Retinal pigment epithelial cell (primary cell): ENCODE data around the gene TFEB.

Source experiments
- DNase-seq: peaks from one replicate; pipeline ENCODE4 v3.0.0-alpha.2; 2010; ENCODE audit warnings: low read depth
- H3K4me3 ChIP-seq: 2 replicates; pipeline ENCODE4 v1.5.1; 2011; ENCODE audit warnings: mild to moderate bottlenecking, low read length, control low read depth, moderate library complexity
- TF ChIP-seq, protein P1 (sequence below): conservative IDR thresholded peaks from 2 replicates; pipeline ENCODE4 v1.5.1; 2011; ENCODE audit warnings: low read depth, low read length, control low read depth, inconsistent platforms

Gene TFEB

DNA sequence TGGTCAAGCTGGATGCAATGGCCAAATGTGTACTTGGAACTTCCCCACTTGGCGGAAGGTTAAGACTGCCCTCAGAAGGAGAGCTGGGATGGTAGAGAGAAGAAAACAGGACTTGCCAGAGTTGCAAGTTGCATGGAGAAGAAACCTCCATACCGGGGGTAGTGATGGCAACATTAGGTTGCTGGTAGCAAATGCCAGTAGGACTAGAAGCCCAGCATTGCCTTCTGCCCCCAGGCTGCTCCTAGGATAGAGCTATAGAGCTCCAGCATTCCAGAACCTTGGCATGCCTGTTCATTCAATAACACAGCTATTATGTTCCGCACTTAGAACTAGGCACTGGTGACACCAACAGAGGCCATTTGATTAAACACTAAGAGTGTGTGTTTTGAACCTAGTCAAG lies 26.6 kb downstream of the TFEB start:
- TF ChIP-seq, protein P1, sequence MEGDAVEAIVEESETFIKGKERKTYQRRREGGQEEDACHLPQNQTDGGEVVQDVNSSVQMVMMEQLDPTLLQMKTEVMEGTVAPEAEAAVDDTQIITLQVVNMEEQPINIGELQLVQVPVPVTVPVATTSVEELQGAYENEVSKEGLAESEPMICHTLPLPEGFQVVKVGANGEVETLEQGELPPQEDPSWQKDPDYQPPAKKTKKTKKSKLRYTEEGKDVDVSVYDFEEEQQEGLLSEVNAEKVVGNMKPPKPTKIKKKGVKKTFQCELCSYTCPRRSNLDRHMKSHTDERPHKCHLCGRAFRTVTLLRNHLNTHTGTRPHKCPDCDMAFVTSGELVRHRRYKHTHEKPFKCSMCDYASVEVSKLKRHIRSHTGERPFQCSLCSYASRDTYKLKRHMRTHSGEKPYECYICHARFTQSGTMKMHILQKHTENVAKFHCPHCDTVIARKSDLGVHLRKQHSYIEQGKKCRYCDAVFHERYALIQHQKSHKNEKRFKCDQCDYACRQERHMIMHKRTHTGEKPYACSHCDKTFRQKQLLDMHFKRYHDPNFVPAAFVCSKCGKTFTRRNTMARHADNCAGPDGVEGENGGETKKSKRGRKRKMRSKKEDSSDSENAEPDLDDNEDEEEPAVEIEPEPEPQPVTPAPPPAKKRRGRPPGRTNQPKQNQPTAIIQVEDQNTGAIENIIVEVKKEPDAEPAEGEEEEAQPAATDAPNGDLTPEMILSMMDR: no peak
- H3K4me3 ChIP-seq: no peak overlapping the region
- no peak for DNase-seq

DNA sequence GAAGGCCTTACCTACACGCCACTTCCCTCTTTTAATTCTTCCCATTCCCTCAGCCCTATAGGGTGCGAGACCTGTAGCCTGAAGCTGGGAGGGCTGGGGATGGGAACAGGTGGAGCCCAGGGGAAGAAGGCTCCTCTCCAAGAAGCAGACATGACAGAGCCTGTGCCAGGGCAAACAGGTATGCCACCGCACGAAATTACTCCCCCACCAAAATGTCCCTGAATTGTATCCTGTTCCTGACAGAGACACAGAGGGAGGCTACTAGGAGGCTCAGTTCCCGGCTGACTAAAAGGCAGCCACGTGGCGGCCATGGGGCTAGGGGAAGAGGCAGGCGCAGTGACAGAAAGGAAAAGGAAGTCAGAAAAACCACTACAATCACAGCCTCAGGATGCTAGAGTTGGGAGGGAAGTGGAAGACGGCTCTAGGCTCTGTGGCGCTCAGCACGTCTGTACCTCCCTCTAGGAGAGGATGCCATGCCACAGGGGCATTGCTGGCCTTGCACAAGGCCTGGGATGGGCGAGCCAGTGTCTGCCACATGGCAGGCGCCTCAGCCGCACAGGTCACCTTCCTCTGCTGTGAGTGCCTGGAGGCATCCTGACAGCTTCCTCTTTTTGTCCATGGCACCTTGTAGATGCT lies 27.7 kb downstream of the TFEB start:
- no peak overlapping the region for H3K4me3 ChIP-seq
- DNase-seq: no peak
- TF ChIP-seq, protein P1: no peak

DNA sequence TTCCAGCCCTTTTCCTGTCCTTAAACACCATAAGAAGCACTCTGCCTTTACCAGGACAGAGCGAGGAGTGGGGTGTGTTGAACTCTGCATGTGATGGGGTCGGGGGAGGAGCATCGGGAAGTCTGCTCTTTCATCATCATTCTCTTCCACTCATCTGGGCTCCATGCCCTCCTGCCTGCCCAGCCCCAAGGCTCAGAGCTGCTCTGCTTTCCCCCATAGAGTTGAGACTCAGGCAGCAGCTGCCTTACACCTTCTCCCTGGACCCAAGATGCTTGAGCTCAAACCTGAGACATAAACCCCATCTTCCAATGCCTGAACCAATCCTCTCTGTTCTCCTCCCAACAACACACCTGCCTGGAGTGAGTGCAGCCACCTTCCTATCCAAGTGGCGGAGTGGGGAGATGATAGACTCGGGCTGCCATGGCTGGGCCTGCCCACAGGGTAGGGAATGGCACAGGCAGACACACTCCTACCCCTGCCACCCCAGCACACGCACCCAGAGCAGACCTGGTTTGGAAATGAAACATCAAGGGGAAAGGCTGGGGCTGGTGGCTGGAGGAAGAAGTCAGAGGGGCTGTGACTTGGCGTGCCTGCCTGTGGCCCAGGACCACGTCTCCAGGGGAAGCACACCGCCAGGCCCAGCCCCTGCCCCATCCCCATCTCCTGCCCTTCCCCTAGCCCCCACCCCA lies 28.4 kb downstream of the TFEB start:
- TF ChIP-seq, protein P1: no peak
- no peak overlapping the region for H3K4me3 ChIP-seq
- DNase-seq: no peak

DNA sequence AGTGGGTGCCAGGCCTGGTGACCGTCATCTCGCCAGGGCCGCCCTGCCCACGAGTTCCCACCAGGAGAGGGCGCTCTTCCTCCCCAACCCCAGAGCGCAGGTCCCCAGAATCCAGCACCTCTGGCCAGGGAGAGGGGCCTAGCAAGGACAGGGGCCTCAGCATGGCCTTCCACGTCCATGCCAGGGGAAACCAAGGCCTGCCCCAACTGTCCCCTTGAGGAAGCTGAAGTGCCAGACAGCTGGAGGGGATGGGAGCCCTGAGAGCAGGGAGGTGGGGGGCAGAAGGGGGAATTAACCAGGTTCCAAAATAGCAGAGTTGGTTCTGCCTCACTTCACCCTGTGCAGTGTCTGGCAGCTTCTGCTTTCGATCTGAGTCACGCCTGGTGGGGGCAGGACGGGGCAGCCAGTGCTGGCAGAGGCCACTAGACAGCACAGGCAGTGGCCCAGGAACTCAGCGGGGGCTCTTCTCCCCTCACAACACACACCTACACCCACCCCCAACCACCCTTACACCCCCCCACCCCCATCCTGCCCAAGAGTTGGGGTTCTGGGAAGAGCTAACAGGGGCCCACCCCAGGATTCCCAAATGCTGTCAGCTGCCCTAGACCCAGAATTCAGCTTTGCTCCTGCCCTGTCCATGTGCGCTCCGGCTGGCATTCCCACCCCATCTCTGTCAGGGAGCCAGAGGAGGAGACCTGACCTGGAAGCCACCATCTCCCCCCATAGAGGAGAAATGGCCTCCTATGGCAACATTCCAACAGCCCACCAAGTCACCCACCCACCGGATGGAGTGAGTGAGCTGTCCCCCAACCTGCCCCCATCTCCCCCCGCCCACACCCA lies 29.2 kb downstream of the TFEB start:
- no peak for DNase-seq
- TF ChIP-seq, protein P1: peak; percentile 67
- no peak overlapping the region for H3K4me3 ChIP-seq

DNA sequence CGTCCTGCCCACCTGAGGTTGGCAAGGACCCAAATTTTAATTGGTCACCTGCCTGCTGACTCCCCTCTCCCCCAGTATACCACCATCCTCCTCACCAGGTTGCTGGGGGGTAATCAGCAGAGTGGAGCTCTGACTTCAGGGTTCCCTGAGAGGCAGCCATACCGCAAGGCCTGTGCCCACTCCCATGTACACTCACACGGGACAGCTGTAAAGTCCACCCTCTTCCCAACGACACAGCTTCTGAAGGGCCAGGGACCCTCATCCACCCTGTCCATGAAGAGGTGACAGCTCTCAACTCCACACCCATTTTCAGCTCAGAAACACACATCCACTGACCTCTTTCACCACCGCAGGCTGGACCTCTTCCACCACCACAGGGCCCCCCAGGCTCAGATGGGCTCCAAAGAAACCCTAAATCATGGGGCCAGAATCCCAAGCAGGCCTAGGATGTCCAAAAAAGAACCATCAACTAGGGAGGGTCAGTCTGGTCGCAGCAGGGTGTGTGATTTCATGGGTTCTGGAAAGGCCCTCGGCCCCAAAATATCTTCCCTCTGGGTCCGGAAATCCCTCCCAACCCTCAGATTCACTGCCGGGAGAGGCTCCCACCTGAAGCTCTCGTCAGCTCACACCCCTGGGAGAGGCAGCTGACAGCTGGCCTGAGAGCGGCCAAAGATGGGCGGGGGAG lies 30.0 kb downstream of the TFEB start:
- DNase-seq: no peak
- TF ChIP-seq, protein P1: no peak
- H3K4me3 ChIP-seq: no peak overlapping the region

DNA sequence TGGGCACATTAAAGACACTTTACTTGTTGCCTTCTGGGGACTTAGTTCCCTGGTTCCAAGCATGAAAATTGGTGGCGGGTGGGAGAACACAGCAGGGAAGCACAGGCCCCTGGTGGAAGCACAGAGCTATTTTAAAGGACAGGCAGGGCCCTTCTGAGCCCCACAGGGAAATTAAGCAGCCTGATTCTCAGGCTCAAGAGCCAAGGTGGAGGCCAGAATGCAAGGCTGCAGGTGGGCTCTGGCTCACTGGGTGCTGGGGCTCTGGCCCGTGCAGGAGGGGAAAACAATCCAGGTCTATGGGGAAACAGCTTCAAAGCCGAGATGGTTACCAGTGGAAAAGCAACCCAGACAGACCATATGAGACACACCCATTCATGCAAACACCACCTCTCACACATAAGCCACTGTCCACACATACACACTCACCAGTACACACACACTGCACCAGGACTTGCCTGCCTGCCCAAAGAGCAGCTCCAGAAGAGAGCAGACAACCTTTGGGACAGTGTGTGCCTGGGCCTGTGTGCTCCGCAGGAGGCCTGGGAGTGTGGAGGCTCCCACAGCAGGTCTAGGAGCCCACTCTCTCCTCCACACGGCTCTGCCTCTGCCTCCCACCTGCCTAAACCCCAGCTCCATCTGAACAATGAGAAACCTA lies 30.6 kb downstream of the TFEB start:
- no peak overlapping the region for H3K4me3 ChIP-seq
- TF ChIP-seq, protein P1: no peak
- no peak for DNase-seq
